Stimulated activated CD8-positive, alpha-beta memory T cell treated with anti-CD3 and anti-CD28 coated beads, Interleukin-12 subunit alpha, Interleukin-12 subunit beta, amount 100 ng/mL, for 24 hours (primary cell): ENCODE results near the gene EIF4E.
"Not testable (repeated sequence)": the region's sequence is repeated elsewhere in the genome, so short reads cannot be mapped to it uniquely, and the experiment has no call there.

Source experiments
- DNase-seq: peaks from one replicate; pipeline ENCODE4 v3.0.0-alpha.2; 2020; ENCODE audit errors: extremely low read depth

EIF4E gene

DNA sequence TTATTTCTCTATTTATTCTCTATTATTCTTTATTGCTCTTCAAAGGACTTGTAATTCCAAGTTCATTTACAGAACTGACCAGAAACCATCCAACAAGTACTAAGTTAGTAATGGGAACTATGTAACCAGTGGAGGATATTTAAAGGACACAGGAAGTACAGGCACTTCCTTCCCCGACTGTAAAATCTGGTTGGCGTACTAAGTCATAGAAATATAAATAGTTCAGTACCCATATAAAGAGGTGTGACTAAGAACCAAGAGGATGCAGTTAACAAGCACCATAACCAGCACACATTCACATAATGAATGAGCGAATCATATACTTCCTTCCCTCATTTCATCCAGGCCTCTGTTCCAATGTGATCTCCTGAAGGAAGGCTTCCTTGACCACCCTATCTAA is 3.6 kb upstream of the EIF4E start:
- DNase-seq: no peak

GRCh38 chr4:98930311-98930865 is 1.5 kb upstream of the EIF4E start:
- DNase-seq: no peak

GRCh38 chr4:98929341-98930267 is 671 bp upstream of the EIF4E start:
- peak; percentile 19 for DNase-seq

DNA sequence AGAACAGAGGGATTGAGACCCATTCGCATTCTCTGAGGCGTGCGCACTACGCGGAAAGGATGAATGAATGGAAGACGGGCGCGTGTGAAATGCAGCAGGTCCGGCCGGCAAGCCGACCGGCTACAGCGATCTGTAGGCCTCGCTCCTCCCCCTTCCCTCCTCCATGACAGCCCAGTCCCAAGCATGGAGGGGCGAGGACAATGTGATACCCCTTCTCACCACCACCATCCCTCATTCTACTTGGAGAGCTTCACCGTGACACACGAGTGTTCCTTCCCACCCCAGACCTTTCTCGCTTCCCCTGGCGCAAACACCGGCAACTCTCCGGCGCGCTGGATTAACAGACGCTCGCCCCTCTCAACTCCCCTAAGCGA is 815 bp downstream of the EIF4E start:
- DNase-seq: peak; percentile 52

- DNase-seq: not testable (repeated sequence)
Observed at GRCh38 chr4:98926257-98926656, 2.7 kb downstream of the EIF4E start.

GRCh38 chr4:98921292-98921691 is 7.6 kb downstream of the EIF4E start:
- DNase-seq: no peak

DNA sequence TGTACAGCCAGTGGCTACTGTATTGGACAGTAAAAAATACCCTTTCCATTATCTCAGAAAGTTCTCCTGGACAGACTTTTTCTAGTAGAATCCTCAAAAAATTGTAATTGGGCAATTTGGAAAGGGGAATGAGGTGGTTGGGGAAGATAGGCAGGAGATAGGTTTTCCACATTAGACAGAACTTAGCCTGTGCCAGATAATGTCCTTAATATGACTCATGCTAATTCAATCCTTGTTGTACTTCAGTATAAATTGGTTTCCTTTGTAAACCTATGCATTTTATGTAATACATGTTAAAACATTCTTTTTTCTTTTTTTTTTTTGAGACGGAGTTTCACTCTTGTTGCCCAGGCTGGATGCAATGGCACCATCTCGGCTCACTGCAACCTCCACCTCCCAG is 8.9 kb downstream of the EIF4E start:
- no peak for DNase-seq

- DNase-seq: not testable (repeated sequence)
Observed at GRCh38 chr4:98910728-98911127, 18.2 kb downstream of the EIF4E start.

GRCh38 chr4:98909646-98910401 is 19.1 kb downstream of the EIF4E start:
- DNase-seq: no peak

DNA sequence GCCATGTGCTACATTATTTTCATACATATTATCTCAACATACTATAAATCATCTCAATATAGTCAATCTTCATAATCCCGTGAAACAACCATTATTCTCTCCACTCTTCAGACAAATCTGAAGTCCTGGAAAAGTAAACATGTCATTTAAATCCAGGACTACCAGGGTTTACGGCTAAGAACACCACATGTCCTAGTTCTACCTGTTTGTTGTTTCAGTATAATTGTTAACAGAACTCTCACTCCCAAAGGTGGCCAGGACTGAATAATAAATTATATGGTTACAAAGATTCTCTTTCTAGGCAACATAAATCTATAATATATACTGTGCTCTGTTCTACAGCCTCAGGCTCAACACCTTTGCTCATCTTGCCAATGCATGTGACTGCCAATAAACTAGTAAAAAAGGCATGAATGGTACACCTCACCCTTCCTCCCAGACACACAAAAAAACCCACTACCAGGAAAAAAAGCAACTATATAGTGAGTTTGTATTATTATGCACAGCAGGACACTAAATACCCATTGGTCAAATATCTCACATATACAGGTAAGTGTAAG is 20.1 kb downstream of the EIF4E start:
- DNase-seq: no peak

DNA sequence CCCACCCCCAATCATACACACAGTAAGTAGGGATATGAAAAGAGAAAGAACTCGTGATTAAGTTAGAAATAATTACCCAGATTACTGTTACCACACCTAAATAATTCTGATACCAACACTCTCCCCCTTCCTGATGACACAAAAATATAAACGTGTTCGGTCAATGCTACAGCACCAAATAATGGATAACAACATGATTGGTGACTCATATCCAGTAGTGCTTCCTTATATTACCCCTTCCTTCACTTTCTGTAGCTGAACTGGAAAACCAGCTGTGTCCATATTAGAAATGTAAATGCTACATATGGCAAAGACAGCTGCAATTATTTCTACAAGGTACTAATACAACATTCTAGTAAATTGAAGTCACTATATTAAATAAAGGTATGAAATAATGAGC is 20.8 kb downstream of the EIF4E start:
- DNase-seq: no peak

DNA sequence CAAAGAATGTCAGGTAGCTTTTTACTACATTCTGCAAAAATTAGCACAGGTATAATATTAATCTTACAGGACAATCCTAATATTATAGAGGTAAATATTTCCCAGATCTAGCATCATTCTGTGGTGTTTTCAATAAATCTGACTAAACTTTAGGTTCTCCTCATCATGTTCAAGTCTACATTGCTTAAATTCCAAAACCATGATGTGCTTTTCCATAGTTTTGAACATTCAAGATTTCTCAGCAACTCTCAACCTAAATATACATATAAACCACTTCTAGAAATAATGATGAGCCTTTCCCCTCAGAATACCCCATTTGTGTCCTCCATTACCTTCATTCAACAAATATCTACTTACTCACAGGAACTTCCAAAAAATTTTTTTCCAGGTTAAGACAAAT is 23.1 kb downstream of the EIF4E start:
- no peak for DNase-seq

DNA sequence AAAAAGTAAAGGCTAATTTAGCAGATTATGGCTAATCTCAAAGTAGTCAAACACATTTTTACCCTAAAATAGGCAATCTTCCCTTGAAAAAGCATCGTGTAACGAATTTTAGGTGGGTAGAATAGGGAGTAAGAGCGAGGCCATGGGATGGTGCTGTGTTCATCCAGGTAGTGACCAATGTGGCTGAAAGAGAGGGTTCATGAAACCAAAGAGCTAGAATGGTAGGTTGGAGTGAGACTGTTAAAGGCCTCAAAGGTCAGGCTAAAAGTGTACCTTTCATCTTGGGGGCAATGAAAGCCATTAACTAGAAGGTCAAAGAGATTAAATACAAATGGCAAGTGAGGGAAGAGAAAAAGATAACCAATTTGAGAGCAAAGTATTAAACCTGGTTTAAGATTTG is 23.6 kb downstream of the EIF4E start:
- DNase-seq: no peak

- no peak for DNase-seq
Observed at GRCh38 chr4:98903963-98904362, 25.0 kb downstream of the EIF4E start.

- DNase-seq: no peak
Observed at GRCh38 chr4:98903561-98903960, 25.4 kb downstream of the EIF4E start.

GRCh38 chr4:98899277-98899676 is 29.7 kb downstream of the EIF4E start:
- DNase-seq: no peak

DNA sequence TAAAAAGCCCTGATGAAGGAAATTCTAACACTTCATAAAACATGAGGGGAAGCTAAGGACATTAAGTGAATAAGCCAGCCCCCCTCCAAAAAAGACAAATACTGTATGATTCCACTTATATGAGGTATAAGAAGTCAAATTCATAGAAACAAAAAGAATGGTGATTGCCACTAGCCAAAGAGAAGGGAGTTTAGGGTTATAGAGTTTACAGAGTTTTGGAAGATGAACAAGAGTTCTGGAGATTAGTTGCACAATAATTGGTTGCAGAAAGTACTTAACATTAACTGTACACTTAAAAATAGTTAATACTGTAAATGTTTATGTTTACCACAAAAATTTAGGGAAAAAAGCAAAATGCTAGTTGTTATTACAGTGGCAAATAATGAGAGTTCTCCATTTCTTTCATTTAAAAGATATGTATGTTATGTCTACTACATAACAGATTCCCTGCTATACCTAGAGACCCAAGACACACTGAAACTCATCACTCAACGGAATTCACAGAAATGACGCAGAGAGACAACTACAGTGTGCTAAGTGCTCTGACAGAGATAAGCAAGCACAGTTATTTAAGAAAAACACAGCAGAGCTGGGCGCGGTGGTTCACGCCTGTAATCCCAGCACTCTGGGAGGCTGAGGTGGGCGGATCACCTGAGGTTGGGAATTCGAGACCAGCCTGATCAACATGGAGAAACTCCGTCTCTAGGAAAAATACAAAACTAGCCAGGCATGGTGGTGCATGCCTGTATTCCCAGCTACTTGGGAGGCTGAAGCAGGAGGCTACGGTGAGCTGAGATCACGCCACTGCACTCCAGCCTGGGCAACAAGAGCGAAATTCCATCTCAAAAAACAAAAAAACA is 37.2 kb downstream of the EIF4E start:
- DNase-seq: no peak

DNA sequence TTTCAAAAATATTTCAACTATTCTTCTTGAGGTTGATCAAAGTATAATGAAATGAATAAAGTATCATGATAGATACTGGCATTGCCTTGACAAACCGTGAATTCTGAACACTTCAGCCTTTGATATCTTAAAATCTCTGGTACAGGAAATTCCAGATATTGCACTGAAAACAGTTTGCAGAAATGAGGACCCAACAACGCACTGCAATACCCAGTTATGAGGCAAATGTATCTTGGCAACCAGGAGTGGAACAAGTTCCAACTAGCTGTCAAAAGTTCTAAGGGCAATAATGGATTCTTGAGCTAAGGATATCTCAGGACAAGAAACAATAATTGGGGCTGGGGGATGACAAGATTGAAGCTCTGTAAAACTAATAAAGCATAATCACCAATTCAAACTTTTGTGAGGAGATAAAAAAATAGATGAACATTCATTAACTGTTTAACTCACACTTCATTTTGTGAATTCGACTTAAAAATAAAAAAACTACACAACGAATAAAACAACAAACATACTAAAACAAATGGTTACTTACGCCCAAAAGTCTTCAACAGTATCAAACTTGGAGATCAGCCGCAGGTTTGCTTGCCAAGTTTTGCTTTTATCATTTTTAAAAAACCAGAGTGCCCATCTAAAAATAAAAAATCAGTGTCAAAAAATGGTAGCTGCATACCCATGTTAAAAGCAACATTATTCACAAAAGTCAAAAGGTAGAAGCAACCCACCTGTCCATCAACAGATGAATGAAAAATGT is 38.1 kb downstream of the EIF4E start:
- DNase-seq: no peak

DNA sequence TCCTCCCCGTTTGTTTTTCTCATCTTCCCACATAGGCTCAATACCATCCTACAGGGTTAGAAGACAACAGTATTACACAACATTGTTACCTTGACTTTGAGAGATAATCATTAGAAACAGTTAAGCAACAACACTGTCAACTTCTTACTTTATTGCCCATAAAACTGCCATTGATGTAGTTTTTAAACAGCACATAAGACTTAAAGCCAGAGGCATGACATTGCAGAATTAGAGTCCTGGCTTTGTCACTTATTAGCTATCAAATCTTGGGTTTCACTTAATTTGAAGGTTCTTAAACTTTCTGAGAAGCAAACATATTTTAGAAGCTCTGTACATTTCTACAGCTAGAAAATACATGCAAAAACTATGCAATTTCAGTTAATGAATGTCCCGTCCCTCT is 41.8 kb downstream of the EIF4E start:
- DNase-seq: no peak

GRCh38 chr4:98886382-98886781 is 42.6 kb downstream of the EIF4E start:
- DNase-seq: not testable (repeated sequence)

- not testable (repeated sequence) for DNase-seq
Observed at GRCh38 chr4:98880884-98881283, 48.0 kb downstream of the EIF4E start.
